BLaER1 treated with 17β-estradiol and CSF1 and Interleukin-3, amounts not matched to agents 10 nM and 100 nM (cell line): ENCODE measurements around the gene THRB.

Experiments
- H3K27ac ChIP-seq, 11 experiments: shearing (Covaris generic); formaldehyde crosslinking; 2 replicates each; pipeline ENCODE4 v1.8.1; 2022
- H3K27me3 ChIP-seq, 11 experiments: shearing (Covaris generic); formaldehyde crosslinking; 2 replicates each; pipeline ENCODE4 v1.8.1; 2022
- H3K36me3 ChIP-seq, 11 experiments: shearing (Covaris generic); formaldehyde crosslinking; 2 replicates each; pipeline ENCODE4 v1.8.1; 2022
- H3K4me1 ChIP-seq, 10 experiments: shearing (Covaris generic); formaldehyde crosslinking; 2 replicates each; pipeline ENCODE4 v1.8.1; 2022
- H3K4me2 ChIP-seq, 11 experiments: shearing (Covaris generic); formaldehyde crosslinking; 2 replicates each; pipeline ENCODE4 v1.8.1; 2022
- H3K4me3 ChIP-seq, 10 experiments: shearing (Covaris generic); formaldehyde crosslinking; 2 replicates each; pipeline ENCODE4 v1.8.1; 2022
- H3K9ac ChIP-seq, 11 experiments: shearing (Covaris generic); formaldehyde crosslinking; 2 replicates each; pipeline ENCODE4 v1.8.1; 2022
- H3K9me3 ChIP-seq, 11 experiments: shearing (Covaris generic); formaldehyde crosslinking; replicated peaks in 1 of 11; 2 replicates each; pipeline ENCODE4 v1.8.1; 2022
- H4K20me1 ChIP-seq, 11 experiments: shearing (Covaris generic); formaldehyde crosslinking; 2 replicates each; pipeline ENCODE4 v1.8.1; 2022
- Cebpa-rat ChIP-seq, 11 experiments: shearing (Covaris generic); IDR thresholded peaks; 2 replicates each; pipeline ENCODE4 v1.8.1; 2022

THRB gene

GRCh38 chr3:24185738-24186384, 308.8 kb downstream of the THRB start:
- H3K9me3 ChIP-seq: no peaks in the 10 kb centered on the region
- no peaks in the 10 kb centered on the region for H3K27me3 ChIP-seq
- no peaks in the 10 kb centered on the region for H3K36me3 ChIP-seq
- no peak for TF ChIP-seq Cebpa-rat (IDR thresholded peaks at IDR 0.05)
- peak overlapping the region in 3 of 11 experiments; percentile 34 to 44 (median 41); a peak in 3 of 22 replicates for H3K27ac ChIP-seq
- H3K4me3 ChIP-seq: no peak overlapping the region
- H4K20me1 ChIP-seq: no peaks in the 10 kb centered on the region
- no peak overlapping the region for H3K4me2 ChIP-seq
- H3K9ac ChIP-seq: peak overlapping the region in 2 of 11 experiments; percentile 9 to 36; a peak in 1 of 22 replicates
- no peaks in the 10 kb centered on the region for H3K4me1 ChIP-seq

DNA sequence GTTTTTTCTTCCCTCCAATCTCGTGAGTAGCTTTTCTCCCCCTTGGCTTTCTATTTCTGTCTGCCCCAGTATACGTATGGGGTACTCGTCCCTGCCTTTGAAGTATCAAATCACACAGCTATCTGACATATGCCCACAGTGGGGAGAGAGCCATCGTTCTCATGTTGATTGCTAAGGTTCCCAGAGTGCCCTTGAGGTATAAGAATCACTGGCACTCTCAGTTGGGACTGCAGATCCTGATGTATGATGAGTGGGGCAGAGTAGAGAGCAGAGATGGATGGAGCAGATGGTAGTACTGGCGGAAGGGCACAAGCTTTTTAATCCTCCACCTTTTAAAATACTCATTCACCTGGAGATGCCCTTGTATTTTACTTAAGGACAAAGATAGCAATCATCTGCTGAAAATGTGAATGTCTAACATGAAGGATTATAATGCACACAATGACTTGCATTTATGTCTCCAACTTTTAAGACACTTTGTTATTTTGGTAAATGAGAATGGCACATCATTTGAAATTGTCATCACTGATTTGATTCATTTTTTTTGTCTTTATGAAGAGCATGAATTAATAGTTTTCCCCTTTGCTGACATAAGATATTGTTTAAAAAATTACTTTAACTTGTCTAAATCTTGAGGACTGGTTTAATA, 310.0 kb downstream of the THRB start:
- no peaks in the 10 kb centered on the region for H4K20me1 ChIP-seq
- H3K36me3 ChIP-seq: no peaks in the 10 kb centered on the region
- H3K27ac ChIP-seq: no peak overlapping the region
- no peak for TF ChIP-seq Cebpa-rat (IDR thresholded peaks at IDR 0.05)
- no peaks in the 10 kb centered on the region for H3K9me3 ChIP-seq
- H3K4me3 ChIP-seq: no peak overlapping the region
- H3K27me3 ChIP-seq: no peaks in the 10 kb centered on the region
- H3K4me2 ChIP-seq: no peak overlapping the region
- H3K4me1 ChIP-seq: no peaks in the 10 kb centered on the region
- H3K9ac ChIP-seq: no peak overlapping the region

- Histone ChIP-seq H3K9ac (no peak overlapping the region), H4K20me1 (no peaks in the 10 kb centered on the region), H3K36me3 (no peaks in the 10 kb centered on the region), H3K4me1 (no peaks in the 10 kb centered on the region), H3K27ac (no peak overlapping the region), H3K4me2 (no peak overlapping the region), H3K27me3 (no peaks in the 10 kb centered on the region), H3K9me3 (no peaks in the 10 kb centered on the region), H3K4me3 (no peak overlapping the region)
- no peak for TF ChIP-seq Cebpa-rat (IDR thresholded peaks at IDR 0.05)
These were observed 311.9 kb downstream of the THRB start for GRCh38 chr3:24182756-24183155.

GRCh38 chr3:24181256-24181655, 313.4 kb downstream of the THRB start:
- Histone ChIP-seq H4K20me1 (no peaks in the 10 kb centered on the region), H3K4me3 (no peak overlapping the region), H3K27me3 (no peaks in the 10 kb centered on the region), H3K9me3 (no peaks in the 10 kb centered on the region), H3K9ac (no peak overlapping the region), H3K4me1 (no peaks in the 10 kb centered on the region), H3K4me2 (no peak overlapping the region), H3K27ac (no peak overlapping the region), H3K36me3 (no peaks in the 10 kb centered on the region)
- TF ChIP-seq Cebpa-rat (IDR thresholded peaks at IDR 0.05): no peak

DNA sequence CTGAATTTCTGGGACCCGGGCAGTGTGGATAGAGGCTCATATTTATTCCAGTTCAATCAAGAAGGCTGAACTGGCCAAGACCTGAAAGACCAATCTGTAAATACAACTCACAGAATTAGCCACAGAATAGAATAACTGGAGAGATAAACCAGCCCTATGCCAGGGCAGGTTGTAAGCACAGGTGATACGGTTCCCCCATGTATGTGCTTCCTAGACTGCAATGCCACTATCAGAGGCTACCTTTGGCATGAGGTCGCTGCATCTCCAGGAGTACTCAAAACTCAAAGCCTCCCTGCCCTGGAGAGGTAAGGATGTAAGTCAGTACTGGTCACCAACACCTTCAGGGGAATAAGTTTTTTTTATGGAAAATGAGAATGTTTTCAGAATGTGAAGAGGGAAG, 314.0 kb downstream of the THRB start:
- Histone ChIP-seq H3K9me3 (no peaks in the 10 kb centered on the region), H3K36me3 (no peaks in the 10 kb centered on the region), H4K20me1 (no peaks in the 10 kb centered on the region), H3K27ac (no peak overlapping the region), H3K4me3 (no peak overlapping the region), H3K4me2 (no peak overlapping the region), H3K4me1 (no peaks in the 10 kb centered on the region), H3K27me3 (no peaks in the 10 kb centered on the region), H3K9ac (no peak overlapping the region)
- TF ChIP-seq Cebpa-rat (IDR thresholded peaks at IDR 0.05): no peak

DNA sequence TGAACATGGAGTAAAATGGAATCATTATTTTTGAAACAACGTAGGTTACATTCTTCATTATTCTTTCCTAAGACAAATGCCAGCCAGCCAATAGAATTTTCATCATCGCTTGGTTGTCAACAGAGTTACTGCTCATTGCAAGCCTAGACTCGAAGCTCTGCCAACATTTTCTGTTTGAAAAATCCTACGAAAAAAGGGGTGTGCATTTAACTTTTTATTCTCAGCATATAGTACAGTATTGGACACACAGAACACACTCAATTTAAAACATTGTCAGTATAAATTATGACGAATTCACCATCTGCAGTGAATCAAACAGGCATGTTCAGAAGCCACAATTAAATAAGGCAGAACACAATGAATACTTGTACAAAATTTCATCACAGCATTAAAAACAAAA, 317.4 kb downstream of the THRB start:
- Histone ChIP-seq H3K9me3 (no peaks in the 10 kb centered on the region), H3K36me3 (no peaks in the 10 kb centered on the region), H3K4me2 (no peak overlapping the region), H3K9ac (no peak overlapping the region), H3K27me3 (no peaks in the 10 kb centered on the region), H3K4me1 (no peaks in the 10 kb centered on the region), H3K4me3 (no peak overlapping the region), H3K27ac (no peak overlapping the region), H4K20me1 (no peaks in the 10 kb centered on the region)
- TF ChIP-seq Cebpa-rat (IDR thresholded peaks at IDR 0.05): no peak

DNA sequence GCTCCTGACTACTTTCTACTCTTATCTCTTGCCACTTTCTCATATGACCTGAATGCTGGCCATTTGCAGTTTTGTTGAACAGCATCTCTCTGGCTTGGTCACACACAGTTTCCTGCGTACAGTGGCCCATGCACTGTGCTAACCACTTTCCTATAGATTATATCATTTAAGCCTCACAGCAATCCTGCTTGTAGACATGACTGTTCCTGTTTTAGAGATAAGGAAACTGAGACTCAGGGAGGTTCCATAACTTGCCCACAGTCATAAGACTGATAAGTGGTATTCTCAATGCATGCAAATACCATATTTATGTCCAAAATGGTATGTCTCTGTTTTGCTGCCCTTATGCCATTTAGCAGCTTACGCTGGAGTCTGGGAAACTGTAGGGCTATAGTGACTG, 320.0 kb downstream of the THRB start:
- H3K4me1 ChIP-seq: no peaks in the 10 kb centered on the region
- no peak overlapping the region for H3K9ac ChIP-seq
- H3K36me3 ChIP-seq: no peaks in the 10 kb centered on the region
- H3K4me3 ChIP-seq: no peak overlapping the region
- no peaks in the 10 kb centered on the region for H3K27me3 ChIP-seq
- H3K4me2 ChIP-seq: no peak overlapping the region
- H4K20me1 ChIP-seq: no peaks in the 10 kb centered on the region
- no peak overlapping the region for H3K27ac ChIP-seq
- no peak for TF ChIP-seq Cebpa-rat (IDR thresholded peaks at IDR 0.05)
- no peaks in the 10 kb centered on the region for H3K9me3 ChIP-seq

DNA sequence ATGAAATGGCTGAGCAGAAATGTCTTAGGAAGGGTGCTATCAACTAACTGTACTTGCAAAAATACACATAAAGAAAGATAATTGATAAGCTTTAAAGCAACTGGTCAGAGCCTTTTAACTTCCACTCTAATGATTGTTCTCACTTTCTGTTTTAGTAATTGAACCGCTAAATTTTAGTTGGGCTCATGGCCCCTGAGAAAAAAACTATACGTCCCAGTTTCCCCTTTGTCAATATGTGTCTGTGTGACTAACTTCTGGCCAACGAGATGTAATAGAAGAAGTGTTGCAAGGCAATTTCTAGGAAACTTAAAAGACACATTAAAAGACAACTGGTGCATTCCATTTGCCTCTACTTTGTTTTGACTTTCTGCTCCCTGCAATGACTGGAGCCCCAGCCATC, 325.7 kb downstream of the THRB start:
- H3K9ac ChIP-seq: no peak overlapping the region
- no peak overlapping the region for H3K27ac ChIP-seq
- H4K20me1 ChIP-seq: no peaks in the 10 kb centered on the region
- no peak for TF ChIP-seq Cebpa-rat (IDR thresholded peaks at IDR 0.05)
- no peaks in the 10 kb centered on the region for H3K9me3 ChIP-seq
- H3K4me3 ChIP-seq: no peak overlapping the region
- no peaks in the 10 kb centered on the region for H3K36me3 ChIP-seq
- no peaks in the 10 kb centered on the region for H3K27me3 ChIP-seq
- no peak overlapping the region for H3K4me2 ChIP-seq
- no peaks in the 10 kb centered on the region for H3K4me1 ChIP-seq

GRCh38 chr3:24167429-24167828, 327.2 kb downstream of the THRB start:
- Histone ChIP-seq H4K20me1 (no peaks in the 10 kb centered on the region), H3K9ac (no peak overlapping the region), H3K36me3 (no peaks in the 10 kb centered on the region), H3K27me3 (no peaks in the 10 kb centered on the region), H3K9me3 (no peaks in the 10 kb centered on the region), H3K27ac (no peak overlapping the region), H3K4me3 (no peak overlapping the region), H3K4me1 (no peaks in the 10 kb centered on the region), H3K4me2 (no peak overlapping the region)
- TF ChIP-seq Cebpa-rat (IDR thresholded peaks at IDR 0.05): no peak

- no peaks in the 10 kb centered on the region for H3K27me3 ChIP-seq
- H3K9me3 ChIP-seq: no peaks in the 10 kb centered on the region
- no peaks in the 10 kb centered on the region for H3K36me3 ChIP-seq
- no peak for TF ChIP-seq Cebpa-rat (IDR thresholded peaks at IDR 0.05)
- no peaks in the 10 kb centered on the region for H3K4me1 ChIP-seq
- no peak overlapping the region for H3K9ac ChIP-seq
- no peak overlapping the region for H3K27ac ChIP-seq
- no peaks in the 10 kb centered on the region for H4K20me1 ChIP-seq
- H3K4me3 ChIP-seq: no peak overlapping the region
- H3K4me2 ChIP-seq: no peak overlapping the region
These were observed 328.1 kb downstream of the THRB start for GRCh38 chr3:24166515-24166914.
